ENCODE measurements around the gene ATG2A.

Gene ATG2A

GRCh38 chr11:64916775-64917662, at the start of gene ATG2A:
ATG2A (minus strand) TSS chr11:64917209; CDS start chr11:64917135, 74 bp downstream.
- H3K27ac ChIP-seq, result peak within 1 kb of the TSS; percentile 65
- TF ChIP-seq CTCF (IDR thresholded peaks at IDR 0.05) (no peak), ZFX (IDR thresholded peaks at IDR 0.05; ENCODE audit: borderline replicate concordance) (no peak)

GRCh38 chr11:64963072-64963631, 46.1 kb upstream of the ATG2A start:
- no peak overlapping the region for H3K27ac ChIP-seq
- TF ChIP-seq CTCF (IDR thresholded peaks at IDR 0.05) (no peak), ZFX (IDR thresholded peaks at IDR 0.05; ENCODE audit: borderline replicate concordance) (no peak)

- no peak overlapping the region for H3K27ac ChIP-seq
- TF ChIP-seq CTCF (IDR thresholded peaks at IDR 0.05), result no peak
- TF ChIP-seq ZFX (IDR thresholded peaks at IDR 0.05; ENCODE audit: borderline replicate concordance), result no peak
Observed at GRCh38 chr11:64960719-64961118, 43.7 kb upstream of the ATG2A start.

GRCh38 chr11:64959498-64959897, 42.5 kb upstream of the ATG2A start:
- H3K27ac ChIP-seq, result no peak overlapping the region
- no peak for TF ChIP-seq ZFX (IDR thresholded peaks at IDR 0.05; ENCODE audit: borderline replicate concordance)
- TF ChIP-seq CTCF (IDR thresholded peaks at IDR 0.05), result no peak

GRCh38 chr11:64954201-64954600, 37.2 kb upstream of the ATG2A start:
- TF ChIP-seq ZFX (IDR thresholded peaks at IDR 0.05; ENCODE audit: borderline replicate concordance) (no peak), CTCF (IDR thresholded peaks at IDR 0.05) (no peak)
- no peak overlapping the region for H3K27ac ChIP-seq

GRCh38 chr11:64951529-64951928, 34.5 kb upstream of the ATG2A start:
- H3K27ac ChIP-seq, result no peak overlapping the region
- TF ChIP-seq CTCF (IDR thresholded peaks at IDR 0.05), result no peak
- no peak for TF ChIP-seq ZFX (IDR thresholded peaks at IDR 0.05; ENCODE audit: borderline replicate concordance)

- H3K27ac ChIP-seq, result no peak overlapping the region
- TF ChIP-seq ZFX (IDR thresholded peaks at IDR 0.05; ENCODE audit: borderline replicate concordance) (no peak), CTCF (IDR thresholded peaks at IDR 0.05) (no peak)
Observed at GRCh38 chr11:64947208-64947814, 30.3 kb upstream of the ATG2A start.

Measured in 22Rv1 (cell line).